Panc1 (cell line): ENCODE data around the gene RIN2. TPM values are rescaled to one million over a fixed set of nuclear protein-coding genes. Genes with fewer than 3 reads are reported as not detected.

Source experiments
- ATAC-seq: fragments of 200-7000 bp; cut with Tn5 transposase; 2 replicates; pipeline ENCODE4 v1.9.1; 2020; ENCODE audit warnings: mild to moderate bottlenecking, moderate library complexity
- BruUV-seq: library from RNA; stranded (reverse); fragments of 400-500 nt; replicated peaks from 2 replicates; lab custom pipeline; 2021; lab: Mats Ljungman, UMichigan
- CTCF ChIA-PET: fragments of 300-600 bp; sonication (Branson Sonifier 250); formaldehyde crosslinking; loops from one replicate; lab custom pipeline; 2022; ENCODE audit warnings: antibody characterized with exemption; lab: Charles Lee
- POLR2A ChIA-PET: fragments of 300-600 bp; sonication (Branson Sonifier 250); formaldehyde crosslinking; loops from one replicate; lab custom pipeline; 2022; ENCODE audit warnings: antibody characterized with exemption; lab: Charles Lee
- DNase-seq: peaks from one replicate; pipeline ENCODE4 v3.0.0-alpha.2; 2010; ENCODE audit warnings: low read depth, low spot score
- H3K27ac ChIP-seq: 2 replicates; pipeline ENCODE4 v1.5.1; 2011; ENCODE audit warnings: mild to moderate bottlenecking, low read length, inconsistent platforms
- H3K27me3 ChIP-seq: fragments of 200-500 bp; sonication (Bioruptor generic); 2 replicates; pipeline ENCODE4 v1.6.0; 2014; ENCODE audit warnings: low read length, inconsistent platforms; ENCODE audit not compliant: control insufficient read depth, insufficient read depth
- H3K36me3 ChIP-seq: fragments of 200-500 bp; sonication (Bioruptor generic); 2 replicates; pipeline ENCODE4 v1.5.1; 2014; ENCODE audit warnings: inconsistent platforms, mild to moderate bottlenecking, low read length, moderate library complexity; ENCODE audit not compliant: control insufficient read depth, insufficient read depth
- H3K4me1 ChIP-seq: 2 replicates; pipeline ENCODE4 v1.5.1; 2011; ENCODE audit warnings: inconsistent platforms, mild to moderate bottlenecking, low read length, moderate library complexity; ENCODE audit not compliant: control insufficient read depth, insufficient read depth
- H3K4me3 ChIP-seq, 2 experiments: 2 replicates each; pipeline ENCODE4 v1.5.1; 2011 to 2012; ENCODE audit warnings: low read depth in 2 of 2, low read length in 2 of 2, mild to moderate bottlenecking in 2 of 2, inconsistent platforms in 1 of 2, moderate library complexity in 1 of 2
- H3K9me3 ChIP-seq: fragments of 200-500 bp; sonication (Bioruptor generic); 2 replicates; pipeline ENCODE4 v1.5.1; 2014; ENCODE audit warnings: low read depth, mild to moderate bottlenecking, inconsistent platforms, low read length, moderate library complexity; ENCODE audit not compliant: control insufficient read depth, insufficient read depth
- POLR2AphosphoS5 ChIP-seq: IDR thresholded peaks from 2 replicates; pipeline ENCODE4 v1.6.1; 2012; ENCODE audit warnings: mild to moderate bottlenecking, low read depth, low read length, moderate library complexity
- REST ChIP-seq, 2 experiments: IDR thresholded peaks; 2 replicates each; pipeline ENCODE4 v1.6.1; 2011 to 2012; ENCODE audit warnings: low read depth in 2 of 2, control low read depth in 1 of 2, low read length in 1 of 2, mild to moderate bottlenecking in 1 of 2, moderate library complexity in 1 of 2; ENCODE audit not compliant: insufficient read depth in 1 of 2
- SIN3A ChIP-seq: IDR thresholded peaks from 2 replicates; pipeline ENCODE4 v1.6.1; 2012; ENCODE audit warnings: low read depth, mild to moderate bottlenecking, low read length, moderate library complexity, borderline replicate concordance; ENCODE audit not compliant: insufficient read depth
- TCF7L2 ChIP-seq: IDR thresholded peaks from 2 replicates; pipeline ENCODE4 v1.6.1; 2011; ENCODE audit warnings: mild to moderate bottlenecking, low read depth, low read length, inconsistent platforms
- in situ Hi-C: cut with HindIII; loops from 2 replicates; pipeline ENCODE4 v1.10.0; 2016; ENCODE audit warnings: low sequenced_read_pairs, low pct_unique_long_range_greater_than_20kb
- intact Hi-C: fragments of 100-400 bp; cut with micrococcal nuclease; formaldehyde crosslinking; loops from one replicate; pipeline ENCODE4 v1.10.0; 2022; ENCODE audit not compliant: unreplicated experiment
- total RNA-seq: library from RNA; stranded (reverse); gene quantifications from one replicate; pipeline ENCODE4 v1.2.1, GENCODE V29; 2021; ENCODE audit not compliant: unreplicated experiment
- TF ChIP-seq, protein P1 (sequence below): fragments of 450-650 bp; IDR thresholded peaks from 2 replicates; pipeline ENCODE4 v1.5.1; 2017; ENCODE audit warnings: mild to moderate bottlenecking

RIN2 gene
- total RNA-seq, 1 experiment from 2014 or later, result 25.0 TPM

DNA sequence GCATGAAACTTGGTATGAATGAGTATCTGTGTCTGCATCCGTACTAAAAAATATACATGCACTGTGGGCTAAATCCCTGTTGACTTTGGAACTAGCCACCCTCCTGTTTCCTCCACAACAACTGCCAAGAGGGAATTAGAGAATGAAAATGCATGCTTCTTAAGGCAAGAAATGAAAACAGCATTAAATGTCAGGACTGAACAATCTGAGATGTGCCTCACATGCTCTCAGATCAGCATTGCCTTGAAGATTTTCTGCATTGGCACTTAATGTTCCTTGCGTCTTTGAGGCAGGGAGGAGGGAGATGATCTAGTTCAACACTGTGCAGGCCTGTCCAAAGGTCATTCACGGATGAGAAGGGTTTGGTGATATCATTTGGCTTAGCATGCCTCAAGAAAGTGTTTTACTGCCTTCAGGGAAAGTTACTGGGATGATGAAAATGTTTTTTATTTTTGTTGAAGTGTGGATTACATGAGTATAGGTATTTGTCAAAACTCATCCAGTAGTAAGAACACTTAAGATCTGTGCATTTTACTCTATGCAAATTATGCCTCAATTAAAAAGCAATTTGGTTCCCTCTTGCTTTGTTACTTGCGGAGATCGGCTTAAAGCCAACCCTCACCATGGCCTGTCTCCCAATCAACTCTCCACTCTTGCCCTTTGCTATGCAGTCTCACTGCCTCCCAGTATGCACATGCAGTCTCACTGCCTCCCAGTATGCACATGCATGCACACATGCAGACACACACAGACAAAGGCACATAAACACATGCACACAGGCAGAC lies 47.5 kb upstream of the RIN2 start:
- peaks cover 30% of the 10 kb centered on the region for H3K4me1 ChIP-seq
- ChIA-PET CTCF (no interaction called here), POLR2A (no interaction called here)
- in situ Hi-C loops, result no loop called here
- H3K4me3 ChIP-seq, result peak overlapping the region in 1 of 2 experiments; percentile 20; a peak in 2 of 4 replicates
- BruUV-seq, result no TSS peak
- intact Hi-C loops, result no loop called here
- H3K27me3 ChIP-seq, result no peaks in the 10 kb centered on the region
- TF ChIP-seq REST (IDR thresholded peaks at IDR 0.05; ENCODE audit: insufficient read depth in 1 of 2, low read depth in 2 of 2, low read length in 1 of 2) (no peak), TCF7L2 (no peak), POLR2AphosphoS5 (no peak), SIN3A (no peak)
- TF ChIP-seq, protein P1, sequence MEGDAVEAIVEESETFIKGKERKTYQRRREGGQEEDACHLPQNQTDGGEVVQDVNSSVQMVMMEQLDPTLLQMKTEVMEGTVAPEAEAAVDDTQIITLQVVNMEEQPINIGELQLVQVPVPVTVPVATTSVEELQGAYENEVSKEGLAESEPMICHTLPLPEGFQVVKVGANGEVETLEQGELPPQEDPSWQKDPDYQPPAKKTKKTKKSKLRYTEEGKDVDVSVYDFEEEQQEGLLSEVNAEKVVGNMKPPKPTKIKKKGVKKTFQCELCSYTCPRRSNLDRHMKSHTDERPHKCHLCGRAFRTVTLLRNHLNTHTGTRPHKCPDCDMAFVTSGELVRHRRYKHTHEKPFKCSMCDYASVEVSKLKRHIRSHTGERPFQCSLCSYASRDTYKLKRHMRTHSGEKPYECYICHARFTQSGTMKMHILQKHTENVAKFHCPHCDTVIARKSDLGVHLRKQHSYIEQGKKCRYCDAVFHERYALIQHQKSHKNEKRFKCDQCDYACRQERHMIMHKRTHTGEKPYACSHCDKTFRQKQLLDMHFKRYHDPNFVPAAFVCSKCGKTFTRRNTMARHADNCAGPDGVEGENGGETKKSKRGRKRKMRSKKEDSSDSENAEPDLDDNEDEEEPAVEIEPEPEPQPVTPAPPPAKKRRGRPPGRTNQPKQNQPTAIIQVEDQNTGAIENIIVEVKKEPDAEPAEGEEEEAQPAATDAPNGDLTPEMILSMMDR, result no peak
- ATAC-seq, result no peak
- DNase-seq, result no peak
- no peaks in the 10 kb centered on the region for H3K9me3 ChIP-seq
- 0 out of 2 replicates have a peak overlapping the region, but pooled peaks have one; percentile 8 for H3K27ac ChIP-seq
- no peaks in the 10 kb centered on the region for H3K36me3 ChIP-seq

DNA sequence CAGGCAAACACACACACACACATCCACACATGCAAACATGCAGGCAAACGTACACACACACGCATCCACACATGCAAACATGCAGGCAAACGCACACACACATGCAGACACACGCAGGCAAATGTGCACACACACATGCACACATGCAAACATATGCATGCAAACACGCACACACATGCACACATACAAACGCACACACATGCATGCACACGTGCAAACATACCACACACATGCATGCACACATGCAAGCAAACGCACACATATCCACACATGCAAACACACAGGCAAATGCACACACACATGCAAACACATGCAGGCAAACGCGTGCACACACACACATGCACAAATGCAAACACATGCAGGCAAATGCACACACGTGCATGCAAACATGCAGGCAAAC lies 46.9 kb upstream of the RIN2 start:
- ATAC-seq, result no peak
- BruUV-seq, result no TSS peak
- Histone ChIP-seq H3K4me3 (no peak overlapping the region), H3K36me3 (no peaks in the 10 kb centered on the region), H3K9me3 (no peaks in the 10 kb centered on the region), H3K27me3 (no peaks in the 10 kb centered on the region), H3K27ac (no peak overlapping the region), H3K4me1 (peaks cover 30% of the 10 kb centered on the region)
- no peak for TF ChIP-seq POLR2AphosphoS5
- TF ChIP-seq REST (IDR thresholded peaks at IDR 0.05; ENCODE audit: insufficient read depth in 1 of 2, low read depth in 2 of 2, low read length in 1 of 2), result no peak
- POLR2A ChIA-PET, result no interaction called here
- DNase-seq, result no peak
- in situ Hi-C loops (no loop called here), intact Hi-C loops (no loop called here)
- CTCF ChIA-PET, result no interaction called here
